Panc1 (cell line): ENCODE results near the gene OR52R1. TPM values are rescaled to one million over a fixed set of nuclear protein-coding genes. Genes with fewer than 3 reads are reported as not detected.

Experiments used
- ATAC-seq: fragments of 200-7000 bp; cut with Tn5 transposase; 2 replicates; pipeline ENCODE4 v1.9.1; 2020; ENCODE audit warnings: mild to moderate bottlenecking, moderate library complexity
- BruUV-seq: library from RNA; stranded (reverse); fragments of 400-500 nt; replicated peaks from 2 replicates; lab custom pipeline; 2021; lab: Mats Ljungman, UMichigan
- CTCF ChIA-PET: fragments of 300-600 bp; sonication (Branson Sonifier 250); formaldehyde crosslinking; loops from one replicate; lab custom pipeline; 2022; ENCODE audit warnings: antibody characterized with exemption; lab: Charles Lee
- POLR2A ChIA-PET: fragments of 300-600 bp; sonication (Branson Sonifier 250); formaldehyde crosslinking; loops from one replicate; lab custom pipeline; 2022; ENCODE audit warnings: antibody characterized with exemption; lab: Charles Lee
- DNase-seq: peaks from one replicate; pipeline ENCODE4 v3.0.0-alpha.2; 2010; ENCODE audit warnings: low read depth, low spot score
- H3K27ac ChIP-seq: 2 replicates; pipeline ENCODE4 v1.5.1; 2011; ENCODE audit warnings: mild to moderate bottlenecking, low read length, inconsistent platforms
- H3K27me3 ChIP-seq: fragments of 200-500 bp; sonication (Bioruptor generic); 2 replicates; pipeline ENCODE4 v1.6.0; 2014; ENCODE audit warnings: low read length, inconsistent platforms; ENCODE audit not compliant: control insufficient read depth, insufficient read depth
- H3K36me3 ChIP-seq: fragments of 200-500 bp; sonication (Bioruptor generic); 2 replicates; pipeline ENCODE4 v1.5.1; 2014; ENCODE audit warnings: inconsistent platforms, mild to moderate bottlenecking, low read length, moderate library complexity; ENCODE audit not compliant: control insufficient read depth, insufficient read depth
- H3K4me1 ChIP-seq: 2 replicates; pipeline ENCODE4 v1.5.1; 2011; ENCODE audit warnings: inconsistent platforms, mild to moderate bottlenecking, low read length, moderate library complexity; ENCODE audit not compliant: control insufficient read depth, insufficient read depth
- H3K4me3 ChIP-seq, 2 experiments: 2 replicates each; pipeline ENCODE4 v1.5.1; 2011 to 2012; ENCODE audit warnings: low read depth in 2 of 2, low read length in 2 of 2, mild to moderate bottlenecking in 2 of 2, inconsistent platforms in 1 of 2, moderate library complexity in 1 of 2
- H3K9me3 ChIP-seq: fragments of 200-500 bp; sonication (Bioruptor generic); 2 replicates; pipeline ENCODE4 v1.5.1; 2014; ENCODE audit warnings: low read depth, mild to moderate bottlenecking, inconsistent platforms, low read length, moderate library complexity; ENCODE audit not compliant: control insufficient read depth, insufficient read depth
- POLR2AphosphoS5 ChIP-seq: IDR thresholded peaks from 2 replicates; pipeline ENCODE4 v1.6.1; 2012; ENCODE audit warnings: mild to moderate bottlenecking, low read depth, low read length, moderate library complexity
- SIN3A ChIP-seq: IDR thresholded peaks from 2 replicates; pipeline ENCODE4 v1.6.1; 2012; ENCODE audit warnings: low read depth, mild to moderate bottlenecking, low read length, moderate library complexity, borderline replicate concordance; ENCODE audit not compliant: insufficient read depth
- TCF7L2 ChIP-seq: IDR thresholded peaks from 2 replicates; pipeline ENCODE4 v1.6.1; 2011; ENCODE audit warnings: mild to moderate bottlenecking, low read depth, low read length, inconsistent platforms
- in situ Hi-C: cut with HindIII; loops from 2 replicates; pipeline ENCODE4 v1.10.0; 2016; ENCODE audit warnings: low sequenced_read_pairs, low pct_unique_long_range_greater_than_20kb
- intact Hi-C: fragments of 100-400 bp; cut with micrococcal nuclease; formaldehyde crosslinking; loops from one replicate; pipeline ENCODE4 v1.10.0; 2022; ENCODE audit not compliant: unreplicated experiment
- total RNA-seq: library from RNA; stranded (reverse); gene quantifications from one replicate; pipeline ENCODE4 v1.2.1, GENCODE V29; 2021; ENCODE audit not compliant: unreplicated experiment
- TF ChIP-seq, protein P1 (sequence below): fragments of 450-650 bp; IDR thresholded peaks from 2 replicates; pipeline ENCODE4 v1.5.1; 2017; ENCODE audit warnings: mild to moderate bottlenecking
- TF ChIP-seq, protein P2 (sequence below), 2 experiments: IDR thresholded peaks; 2 replicates each; pipeline ENCODE4 v1.6.1; 2011 to 2012; ENCODE audit warnings: low read depth in 2 of 2, control low read depth in 1 of 2, low read length in 1 of 2, mild to moderate bottlenecking in 1 of 2, moderate library complexity in 1 of 2; ENCODE audit not compliant: insufficient read depth in 1 of 2

Gene OR52R1
- total RNA-seq, 1 experiment from 2014 or later, result not detected

DNA sequence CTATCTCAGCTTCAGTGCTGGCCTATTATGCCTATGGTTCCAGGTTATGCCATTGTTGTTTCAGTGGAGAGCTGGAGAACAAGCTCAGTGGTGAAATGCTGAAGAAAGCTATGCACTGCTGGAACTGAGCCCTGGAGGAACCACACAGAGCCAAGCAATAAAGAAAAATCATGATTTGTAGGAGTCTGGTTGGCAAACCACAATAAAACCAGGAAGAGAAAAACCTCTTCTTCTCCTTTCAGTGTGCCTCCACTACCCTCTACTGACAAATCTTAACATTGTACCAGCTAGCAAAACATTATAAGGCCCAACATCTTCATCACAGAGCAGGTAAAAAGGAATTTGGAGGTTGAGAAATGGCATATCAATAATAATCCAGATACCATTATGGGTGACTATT, 22.2 kb upstream of the OR52R1 start:
- TF ChIP-seq TCF7L2, result no peak
- TF ChIP-seq, protein P1, sequence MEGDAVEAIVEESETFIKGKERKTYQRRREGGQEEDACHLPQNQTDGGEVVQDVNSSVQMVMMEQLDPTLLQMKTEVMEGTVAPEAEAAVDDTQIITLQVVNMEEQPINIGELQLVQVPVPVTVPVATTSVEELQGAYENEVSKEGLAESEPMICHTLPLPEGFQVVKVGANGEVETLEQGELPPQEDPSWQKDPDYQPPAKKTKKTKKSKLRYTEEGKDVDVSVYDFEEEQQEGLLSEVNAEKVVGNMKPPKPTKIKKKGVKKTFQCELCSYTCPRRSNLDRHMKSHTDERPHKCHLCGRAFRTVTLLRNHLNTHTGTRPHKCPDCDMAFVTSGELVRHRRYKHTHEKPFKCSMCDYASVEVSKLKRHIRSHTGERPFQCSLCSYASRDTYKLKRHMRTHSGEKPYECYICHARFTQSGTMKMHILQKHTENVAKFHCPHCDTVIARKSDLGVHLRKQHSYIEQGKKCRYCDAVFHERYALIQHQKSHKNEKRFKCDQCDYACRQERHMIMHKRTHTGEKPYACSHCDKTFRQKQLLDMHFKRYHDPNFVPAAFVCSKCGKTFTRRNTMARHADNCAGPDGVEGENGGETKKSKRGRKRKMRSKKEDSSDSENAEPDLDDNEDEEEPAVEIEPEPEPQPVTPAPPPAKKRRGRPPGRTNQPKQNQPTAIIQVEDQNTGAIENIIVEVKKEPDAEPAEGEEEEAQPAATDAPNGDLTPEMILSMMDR, result peak; percentile 38; the same call in 1 of the 2 replicates
- DNase-seq, result no peak
- ChIA-PET CTCF (interaction anchor here (2.3 kb wide), 1 partner anchor 189 kb away, joined by 13 read pairs; the partner anchor contains the start of gene OR51D1), POLR2A (interaction anchor here (1.2 kb wide), 1 partner anchor 11 kb away, joined by 3 read pairs; no protein-coding TSS in a partner anchor)
- Histone ChIP-seq H3K4me1 (no peaks in the 10 kb centered on the region), H3K9me3 (no peaks in the 10 kb centered on the region), H3K4me3 (no peak overlapping the region), H3K36me3 (no peaks in the 10 kb centered on the region), H3K27me3 (no peaks in the 10 kb centered on the region), H3K27ac (no peak overlapping the region)
- BruUV-seq, result no TSS peak
- intact Hi-C loops (loop anchor here (2.0 kb wide), 1 partner anchor 190 kb away; the partner anchor contains the start of gene OR51D1), in situ Hi-C loops (no loop called here)
- peak; percentile 65; the same call in 1 of the 2 replicates for ATAC-seq

DNA sequence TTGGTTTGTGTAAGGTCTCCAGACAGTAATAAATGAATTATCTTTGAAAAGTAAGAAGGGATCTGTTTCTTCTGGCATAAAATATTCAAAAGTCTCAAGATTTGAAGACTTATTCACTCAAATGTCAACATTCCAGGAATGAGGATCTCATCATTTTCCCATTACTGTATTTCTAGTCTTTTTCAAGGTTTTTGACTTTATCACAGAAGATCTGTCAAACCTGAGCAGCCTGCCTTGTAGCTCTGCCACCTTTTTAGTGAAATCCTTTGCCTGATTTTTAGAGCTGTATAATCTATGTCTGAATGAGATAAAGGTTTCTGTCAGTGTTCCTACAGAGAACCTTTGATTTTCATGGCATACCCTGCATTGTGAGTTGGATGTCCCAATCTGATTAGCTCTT, 21.0 kb upstream of the OR52R1 start:
- no peak for ATAC-seq
- Histone ChIP-seq H3K27ac (no peak overlapping the region), H3K9me3 (no peaks in the 10 kb centered on the region), H3K4me3 (no peak overlapping the region), H3K36me3 (no peaks in the 10 kb centered on the region), H3K4me1 (no peaks in the 10 kb centered on the region), H3K27me3 (no peaks in the 10 kb centered on the region)
- CTCF ChIA-PET, result no interaction called here
- POLR2A ChIA-PET, result no interaction called here
- BruUV-seq, result no TSS peak
- intact Hi-C loops, result no loop called here
- in situ Hi-C loops, result no loop called here
- TF ChIP-seq SIN3A, result no peak
- TF ChIP-seq TCF7L2, result no peak
- TF ChIP-seq, protein P2, sequence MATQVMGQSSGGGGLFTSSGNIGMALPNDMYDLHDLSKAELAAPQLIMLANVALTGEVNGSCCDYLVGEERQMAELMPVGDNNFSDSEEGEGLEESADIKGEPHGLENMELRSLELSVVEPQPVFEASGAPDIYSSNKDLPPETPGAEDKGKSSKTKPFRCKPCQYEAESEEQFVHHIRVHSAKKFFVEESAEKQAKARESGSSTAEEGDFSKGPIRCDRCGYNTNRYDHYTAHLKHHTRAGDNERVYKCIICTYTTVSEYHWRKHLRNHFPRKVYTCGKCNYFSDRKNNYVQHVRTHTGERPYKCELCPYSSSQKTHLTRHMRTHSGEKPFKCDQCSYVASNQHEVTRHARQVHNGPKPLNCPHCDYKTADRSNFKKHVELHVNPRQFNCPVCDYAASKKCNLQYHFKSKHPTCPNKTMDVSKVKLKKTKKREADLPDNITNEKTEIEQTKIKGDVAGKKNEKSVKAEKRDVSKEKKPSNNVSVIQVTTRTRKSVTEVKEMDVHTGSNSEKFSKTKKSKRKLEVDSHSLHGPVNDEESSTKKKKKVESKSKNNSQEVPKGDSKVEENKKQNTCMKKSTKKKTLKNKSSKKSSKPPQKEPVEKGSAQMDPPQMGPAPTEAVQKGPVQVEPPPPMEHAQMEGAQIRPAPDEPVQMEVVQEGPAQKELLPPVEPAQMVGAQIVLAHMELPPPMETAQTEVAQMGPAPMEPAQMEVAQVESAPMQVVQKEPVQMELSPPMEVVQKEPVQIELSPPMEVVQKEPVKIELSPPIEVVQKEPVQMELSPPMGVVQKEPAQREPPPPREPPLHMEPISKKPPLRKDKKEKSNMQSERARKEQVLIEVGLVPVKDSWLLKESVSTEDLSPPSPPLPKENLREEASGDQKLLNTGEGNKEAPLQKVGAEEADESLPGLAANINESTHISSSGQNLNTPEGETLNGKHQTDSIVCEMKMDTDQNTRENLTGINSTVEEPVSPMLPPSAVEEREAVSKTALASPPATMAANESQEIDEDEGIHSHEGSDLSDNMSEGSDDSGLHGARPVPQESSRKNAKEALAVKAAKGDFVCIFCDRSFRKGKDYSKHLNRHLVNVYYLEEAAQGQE (IDR thresholded peaks at IDR 0.05; ENCODE audit: insufficient read depth in 1 of 2, low read depth in 2 of 2, low read length in 1 of 2), result no peak
- TF ChIP-seq, protein P1, result no peak
- TF ChIP-seq POLR2AphosphoS5, result no peak
- DNase-seq, result no peak
